Glutamatergic neuron (in vitro differentiated cells): ENCODE measurements around the gene UMODL1. TPM values are rescaled to one million over a fixed set of nuclear protein-coding genes. Genes with fewer than 3 reads are reported as not detected.

Experiments
- DNase-seq: peaks from one replicate; pipeline ENCODE4 v3.0.0; 2022
- H3K27ac Mint-ChIP-seq: one replicate; pipeline ENCODE4 v1.8.0; 2020; ENCODE audit warnings: mild to moderate bottlenecking, mixed read lengths, inconsistent platforms; ENCODE audit not compliant: unreplicated experiment
- H3K27me3 Mint-ChIP-seq: one replicate; pipeline ENCODE4 v1.8.0; 2020; ENCODE audit warnings: mild to moderate bottlenecking, moderate library complexity, mixed read lengths, inconsistent platforms; ENCODE audit not compliant: unreplicated experiment
- H3K36me3 Mint-ChIP-seq: one replicate; pipeline ENCODE4 v1.8.0; 2020; ENCODE audit warnings: mild to moderate bottlenecking, mixed read lengths, inconsistent platforms; ENCODE audit not compliant: unreplicated experiment
- H3K4me1 Mint-ChIP-seq: one replicate; pipeline ENCODE4 v1.8.0; 2020; ENCODE audit warnings: mild to moderate bottlenecking, low read depth, mixed read lengths, inconsistent platforms; ENCODE audit not compliant: unreplicated experiment
- H3K4me3 Mint-ChIP-seq: one replicate; pipeline ENCODE4 v1.8.0; 2020; ENCODE audit warnings: mild to moderate bottlenecking, mixed read lengths, inconsistent platforms; ENCODE audit not compliant: unreplicated experiment
- H3K9me3 Mint-ChIP-seq: one replicate; pipeline ENCODE4 v1.8.0; 2020; ENCODE audit warnings: mild to moderate bottlenecking, moderate library complexity, mixed read lengths, inconsistent platforms; ENCODE audit not compliant: unreplicated experiment
- total RNA-seq: library from RNA; stranded (reverse); fragmentation: NEBNext Ultra II Directional; extraction: Animal tissue kit (Norgen Biotek cat#: 25700); gene quantifications from one replicate; pipeline ENCODE4 v1.2.1, GENCODE V29; 2021; ENCODE audit not compliant: unreplicated experiment
- TF ChIP-seq, protein P1 (sequence below): fragments of 200-600 bp; sonication (generic); IDR thresholded peaks from one replicate; pipeline ENCODE4 v1.5.0; 2021; ENCODE audit not compliant: partially characterized antibody, unreplicated experiment

UMODL1 gene
- total RNA-seq, 1 donor from 2014 or later, result not detected

DNA sequence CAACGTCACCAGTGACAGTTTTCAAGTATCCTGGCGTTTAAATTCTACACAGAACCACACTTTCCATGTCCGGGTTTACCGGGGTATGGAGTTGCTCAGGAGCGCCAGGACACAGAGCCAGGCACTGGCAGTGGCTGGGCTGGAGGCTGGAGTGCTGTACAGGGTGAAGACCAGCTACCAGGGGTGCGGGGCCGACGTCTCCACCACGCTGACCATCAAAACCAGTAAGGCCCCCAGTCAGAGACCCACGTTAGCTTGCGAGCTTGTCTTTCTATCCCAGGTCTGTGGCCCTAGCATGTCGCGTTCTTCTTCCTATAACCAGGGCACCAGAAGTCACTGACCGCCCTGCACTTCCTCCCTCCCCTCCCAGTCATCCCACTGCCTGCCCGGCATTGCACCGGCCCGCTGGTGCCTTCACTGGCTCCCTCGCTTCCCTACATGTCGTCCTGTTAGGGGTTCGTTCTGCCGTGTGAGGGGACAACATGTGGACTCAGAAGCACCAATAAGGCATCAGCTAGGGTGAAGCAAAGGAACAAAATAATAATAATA lies 27.9 kb downstream of the UMODL1 start:
- H3K27ac Mint-ChIP-seq, result no peak overlapping the region
- TF ChIP-seq, protein P1, sequence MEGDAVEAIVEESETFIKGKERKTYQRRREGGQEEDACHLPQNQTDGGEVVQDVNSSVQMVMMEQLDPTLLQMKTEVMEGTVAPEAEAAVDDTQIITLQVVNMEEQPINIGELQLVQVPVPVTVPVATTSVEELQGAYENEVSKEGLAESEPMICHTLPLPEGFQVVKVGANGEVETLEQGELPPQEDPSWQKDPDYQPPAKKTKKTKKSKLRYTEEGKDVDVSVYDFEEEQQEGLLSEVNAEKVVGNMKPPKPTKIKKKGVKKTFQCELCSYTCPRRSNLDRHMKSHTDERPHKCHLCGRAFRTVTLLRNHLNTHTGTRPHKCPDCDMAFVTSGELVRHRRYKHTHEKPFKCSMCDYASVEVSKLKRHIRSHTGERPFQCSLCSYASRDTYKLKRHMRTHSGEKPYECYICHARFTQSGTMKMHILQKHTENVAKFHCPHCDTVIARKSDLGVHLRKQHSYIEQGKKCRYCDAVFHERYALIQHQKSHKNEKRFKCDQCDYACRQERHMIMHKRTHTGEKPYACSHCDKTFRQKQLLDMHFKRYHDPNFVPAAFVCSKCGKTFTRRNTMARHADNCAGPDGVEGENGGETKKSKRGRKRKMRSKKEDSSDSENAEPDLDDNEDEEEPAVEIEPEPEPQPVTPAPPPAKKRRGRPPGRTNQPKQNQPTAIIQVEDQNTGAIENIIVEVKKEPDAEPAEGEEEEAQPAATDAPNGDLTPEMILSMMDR, result no peak
- H3K36me3 Mint-ChIP-seq, result peaks cover 5% of the 10 kb centered on the region

DNA sequence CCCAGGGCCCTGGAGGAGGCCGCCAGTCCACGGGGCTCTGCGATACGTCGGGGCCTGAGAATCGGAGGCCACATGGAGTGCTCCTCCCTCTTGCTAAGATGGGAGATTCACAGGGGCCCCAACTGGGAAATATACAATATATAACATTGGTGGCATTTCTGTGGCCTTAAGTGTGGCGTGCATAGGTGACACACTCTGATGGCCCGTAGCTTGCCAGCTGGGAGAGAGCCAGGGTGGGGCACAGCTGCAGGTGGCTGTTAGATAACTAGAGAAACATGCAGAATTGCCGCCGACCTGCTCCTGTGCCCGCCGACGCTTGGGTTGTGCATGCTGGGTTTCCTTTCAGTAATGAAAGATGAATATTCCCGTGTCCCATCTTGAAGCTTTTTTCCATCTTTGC lies 30.1 kb downstream of the UMODL1 start:
- Mint-ChIP-seq H3K36me3 (no peaks in the 10 kb centered on the region), H3K4me1 (peaks cover 11% of the 10 kb centered on the region), H3K27me3 (peaks cover 4% of the 10 kb centered on the region), H3K27ac (no peak overlapping the region), H3K9me3 (no peaks in the 10 kb centered on the region), H3K4me3 (no peak overlapping the region)
- TF ChIP-seq, protein P1, result no peak
- no peak for DNase-seq

More for the DNA sequence above, 27.9 kb downstream of the UMODL1 start:
- DNase-seq, result no peak
- Mint-ChIP-seq H3K27me3 (peaks cover 4% of the 10 kb centered on the region), H3K4me1 (peaks cover 11% of the 10 kb centered on the region), H3K4me3 (no peak overlapping the region), H3K9me3 (peaks cover 2% of the 10 kb centered on the region)

GRCh38 chr21:42102076-42102475 lies 31.0 kb downstream of the UMODL1 start:
- no peaks in the 10 kb centered on the region for H3K36me3 Mint-ChIP-seq
- peaks cover 5% of the 10 kb centered on the region for H3K4me1 Mint-ChIP-seq
- TF ChIP-seq, protein P1, result no peak
- no peak overlapping the region for H3K27ac Mint-ChIP-seq
- H3K4me3 Mint-ChIP-seq, result no peak overlapping the region
- no peak for DNase-seq
- H3K9me3 Mint-ChIP-seq, result no peaks in the 10 kb centered on the region
- H3K27me3 Mint-ChIP-seq, result peaks cover 3% of the 10 kb centered on the region

DNA sequence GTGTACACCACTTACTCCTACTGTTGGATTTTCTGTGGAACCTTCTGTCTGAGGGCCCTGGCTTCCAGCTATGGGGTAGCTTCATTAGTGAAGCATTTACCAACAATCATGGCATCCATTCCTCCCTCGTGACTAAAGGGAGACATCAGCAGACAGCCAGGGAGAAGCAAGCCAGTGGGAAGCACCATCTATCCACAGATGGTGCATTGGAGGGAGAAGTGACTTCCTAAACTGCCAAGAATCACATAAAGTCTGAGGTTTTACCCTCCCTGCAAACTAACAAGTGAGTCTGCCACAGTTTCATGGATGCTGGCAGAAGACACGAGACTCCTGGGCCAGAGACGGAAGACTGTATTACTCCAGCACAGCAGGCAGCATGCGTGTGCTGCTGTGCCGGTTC lies 31.4 kb downstream of the UMODL1 start:
- TF ChIP-seq, protein P1, result no peak
- H3K9me3 Mint-ChIP-seq, result no peaks in the 10 kb centered on the region
- DNase-seq, result no peak

GRCh38 chr21:42102991-42103390 lies 31.9 kb downstream of the UMODL1 start:
- Mint-ChIP-seq H3K36me3 (no peaks in the 10 kb centered on the region), H3K27ac (no peak overlapping the region), H3K27me3 (peaks cover 2% of the 10 kb centered on the region), H3K4me3 (no peak overlapping the region), H3K4me1 (peaks cover under 1% of the 10 kb centered on the region), H3K9me3 (no peaks in the 10 kb centered on the region)
- TF ChIP-seq, protein P1, result no peak
- no peak for DNase-seq

More for the DNA sequence above, 31.4 kb downstream of the UMODL1 start:
- Mint-ChIP-seq H3K27ac (no peak overlapping the region), H3K4me3 (no peak overlapping the region), H3K36me3 (no peaks in the 10 kb centered on the region), H3K4me1 (peaks cover 3% of the 10 kb centered on the region), H3K27me3 (peaks cover 2% of the 10 kb centered on the region)
